ENCODE measurements around the gene ANGPT4.

ANGPT4 gene

GRCh38 chr20:939606-940005 lies 23.5 kb upstream of the ANGPT4 start:
- no peak for DNase-seq

- DNase-seq: no peak
Measured at GRCh38 chr20:934186-934840, 18.2 kb upstream of the ANGPT4 start.

- no peak for DNase-seq
Measured at GRCh38 chr20:933029-933428, 16.9 kb upstream of the ANGPT4 start.

GRCh38 chr20:931401-931800 lies 15.3 kb upstream of the ANGPT4 start:
- DNase-seq: no peak

- no peak for DNase-seq
Measured at GRCh38 chr20:926670-927069, 10.5 kb upstream of the ANGPT4 start.

- DNase-seq: no peak
Measured at GRCh38 chr20:925516-925915, 9.4 kb upstream of the ANGPT4 start.

- DNase-seq: no peak
Measured at GRCh38 chr20:924639-925038, 8.5 kb upstream of the ANGPT4 start.

GRCh38 chr20:922781-923180 lies 6.6 kb upstream of the ANGPT4 start:
- no peak for DNase-seq

- DNase-seq: no peak
Measured at GRCh38 chr20:921068-921467, 4.9 kb upstream of the ANGPT4 start.

- DNase-seq: no peak
Measured at GRCh38 chr20:920311-920710, 4.2 kb upstream of the ANGPT4 start.

- no peak for DNase-seq
Measured at GRCh38 chr20:919491-919916, 3.4 kb upstream of the ANGPT4 start.

GRCh38 chr20:917416-917815 lies 1.3 kb upstream of the ANGPT4 start:
- DNase-seq: no peak

GRCh38 chr20:916825-917224 lies 691 bp upstream of the ANGPT4 start:
- no peak for DNase-seq

GRCh38 chr20:914727-915498 lies 1.2 kb downstream of the ANGPT4 start:
- no peak for DNase-seq

GRCh38 chr20:913306-913849 lies 2.8 kb downstream of the ANGPT4 start:
- no peak for DNase-seq

GRCh38 chr20:911882-912600 lies 4.1 kb downstream of the ANGPT4 start:
- DNase-seq: no peak

- DNase-seq: no peak
Measured at GRCh38 chr20:910870-911770, 5.0 kb downstream of the ANGPT4 start.

- DNase-seq: no peak
Measured at GRCh38 chr20:910132-910869, 5.8 kb downstream of the ANGPT4 start.

- no peak for DNase-seq
Measured at GRCh38 chr20:909641-910040, 6.5 kb downstream of the ANGPT4 start.

- no peak for DNase-seq
Measured at GRCh38 chr20:906703-907270, 9.3 kb downstream of the ANGPT4 start.

GRCh38 chr20:906001-906520 lies 10.1 kb downstream of the ANGPT4 start:
- no peak for DNase-seq
